ENCODE measurements around the gene TRPV3.

Gene TRPV3

GRCh38 chr17:3539881-3540540, 17.6 kb downstream of the TRPV3 start:
- Histone ChIP-seq H3K9me3 (ENCODE audit: control insufficient read depth, low read length) (no peaks in the 10 kb centered on the region), H3K27me3 (ENCODE audit: control insufficient read depth, insufficient read depth, low read length) (no peaks in the 10 kb centered on the region), H3K36me3 (ENCODE audit: control insufficient read depth, insufficient read depth, low read length) (no peaks in the 10 kb centered on the region), H3K9ac (ENCODE audit: low read length) (no peak overlapping the region), H3K4me1 (ENCODE audit: control insufficient read depth, insufficient read depth, low read length) (peaks cover 3% of the 10 kb centered on the region), H3K4me3 (ENCODE audit: low read length) (no peak overlapping the region)

GRCh38 chr17:3536716-3537115, 20.9 kb downstream of the TRPV3 start:
- Histone ChIP-seq H3K9ac (ENCODE audit: low read length) (no peak overlapping the region), H3K36me3 (ENCODE audit: control insufficient read depth, insufficient read depth, low read length) (no peaks in the 10 kb centered on the region), H3K9me3 (ENCODE audit: control insufficient read depth, low read length) (no peaks in the 10 kb centered on the region), H3K27me3 (ENCODE audit: control insufficient read depth, insufficient read depth, low read length) (no peaks in the 10 kb centered on the region), H3K4me1 (ENCODE audit: control insufficient read depth, insufficient read depth, low read length) (peaks cover 7% of the 10 kb centered on the region), H3K4me3 (ENCODE audit: low read length) (no peak overlapping the region)

- no peaks in the 10 kb centered on the region for H3K27me3 ChIP-seq (ENCODE audit: control insufficient read depth, insufficient read depth, low read length)
- peaks cover 16% of the 10 kb centered on the region for H3K4me1 ChIP-seq (ENCODE audit: control insufficient read depth, insufficient read depth, low read length)
- H3K4me3 ChIP-seq (ENCODE audit: low read length), result no peak overlapping the region
- H3K9me3 ChIP-seq (ENCODE audit: control insufficient read depth, low read length), result no peaks in the 10 kb centered on the region
- no peaks in the 10 kb centered on the region for H3K36me3 ChIP-seq (ENCODE audit: control insufficient read depth, insufficient read depth, low read length)
- H3K9ac ChIP-seq (ENCODE audit: low read length), result peak overlapping the region; percentile 45
These were observed 22.2 kb downstream of the TRPV3 start for GRCh38 chr17:3535253-3535995.

GRCh38 chr17:3534881-3535252, 22.7 kb downstream of the TRPV3 start:
- Histone ChIP-seq H3K9me3 (ENCODE audit: control insufficient read depth, low read length) (no peaks in the 10 kb centered on the region), H3K9ac (ENCODE audit: low read length) (no peak overlapping the region), H3K4me3 (ENCODE audit: low read length) (no peak overlapping the region), H3K36me3 (ENCODE audit: control insufficient read depth, insufficient read depth, low read length) (no peaks in the 10 kb centered on the region), H3K4me1 (ENCODE audit: control insufficient read depth, insufficient read depth, low read length) (peaks cover 22% of the 10 kb centered on the region), H3K27me3 (ENCODE audit: control insufficient read depth, insufficient read depth, low read length) (no peaks in the 10 kb centered on the region)

GRCh38 chr17:3533752-3534151, 23.9 kb downstream of the TRPV3 start:
- no peaks in the 10 kb centered on the region for H3K36me3 ChIP-seq (ENCODE audit: control insufficient read depth, insufficient read depth, low read length)

GRCh38 chr17:3532859-3533142, 24.8 kb downstream of the TRPV3 start:
- no peak overlapping the region for H3K9ac ChIP-seq (ENCODE audit: low read length)
- H3K4me3 ChIP-seq (ENCODE audit: low read length), result no peak overlapping the region
- H3K9me3 ChIP-seq (ENCODE audit: control insufficient read depth, low read length), result no peaks in the 10 kb centered on the region
- no peaks in the 10 kb centered on the region for H3K27me3 ChIP-seq (ENCODE audit: control insufficient read depth, insufficient read depth, low read length)
- no peaks in the 10 kb centered on the region for H3K36me3 ChIP-seq (ENCODE audit: control insufficient read depth, insufficient read depth, low read length)
- H3K4me1 ChIP-seq (ENCODE audit: control insufficient read depth, insufficient read depth, low read length), result peaks cover 35% of the 10 kb centered on the region

More at GRCh38 chr17:3533752-3534151, 23.9 kb downstream of the TRPV3 start:
- no peaks in the 10 kb centered on the region for H3K9me3 ChIP-seq (ENCODE audit: control insufficient read depth, low read length)
- peaks cover 31% of the 10 kb centered on the region for H3K4me1 ChIP-seq (ENCODE audit: control insufficient read depth, insufficient read depth, low read length)
- no peak overlapping the region for H3K9ac ChIP-seq (ENCODE audit: low read length)
- H3K27me3 ChIP-seq (ENCODE audit: control insufficient read depth, insufficient read depth, low read length), result no peaks in the 10 kb centered on the region
- no peak overlapping the region for H3K4me3 ChIP-seq (ENCODE audit: low read length)

GRCh38 chr17:3532106-3532858, 25.3 kb downstream of the TRPV3 start:
- H3K4me3 ChIP-seq (ENCODE audit: low read length), result no peak overlapping the region
- no peak overlapping the region for H3K9ac ChIP-seq (ENCODE audit: low read length)
- no peaks in the 10 kb centered on the region for H3K27me3 ChIP-seq (ENCODE audit: control insufficient read depth, insufficient read depth, low read length)
- no peaks in the 10 kb centered on the region for H3K36me3 ChIP-seq (ENCODE audit: control insufficient read depth, insufficient read depth, low read length)
- H3K4me1 ChIP-seq (ENCODE audit: control insufficient read depth, insufficient read depth, low read length), result peaks cover 35% of the 10 kb centered on the region
- no peaks in the 10 kb centered on the region for H3K9me3 ChIP-seq (ENCODE audit: control insufficient read depth, low read length)

- no peak overlapping the region for H3K4me3 ChIP-seq (ENCODE audit: low read length)
- no peaks in the 10 kb centered on the region for H3K36me3 ChIP-seq (ENCODE audit: control insufficient read depth, insufficient read depth, low read length)
- H3K4me1 ChIP-seq (ENCODE audit: control insufficient read depth, insufficient read depth, low read length), result peaks cover 35% of the 10 kb centered on the region
- no peaks in the 10 kb centered on the region for H3K27me3 ChIP-seq (ENCODE audit: control insufficient read depth, insufficient read depth, low read length)
- H3K9me3 ChIP-seq (ENCODE audit: control insufficient read depth, low read length), result no peaks in the 10 kb centered on the region
- H3K9ac ChIP-seq (ENCODE audit: low read length), result no peak overlapping the region
These were observed 26.1 kb downstream of the TRPV3 start for GRCh38 chr17:3531266-3532101.

- Histone ChIP-seq H3K9me3 (ENCODE audit: control insufficient read depth, low read length) (no peaks in the 10 kb centered on the region), H3K9ac (ENCODE audit: low read length) (no peak overlapping the region), H3K36me3 (ENCODE audit: control insufficient read depth, insufficient read depth, low read length) (no peaks in the 10 kb centered on the region), H3K4me1 (ENCODE audit: control insufficient read depth, insufficient read depth, low read length) (peaks cover 32% of the 10 kb centered on the region), H3K27me3 (ENCODE audit: control insufficient read depth, insufficient read depth, low read length) (no peaks in the 10 kb centered on the region), H3K4me3 (ENCODE audit: low read length) (no peak overlapping the region)
These were observed 27.5 kb downstream of the TRPV3 start for GRCh38 chr17:3529817-3530741.

- H3K9me3 ChIP-seq (ENCODE audit: control insufficient read depth, low read length), result no peaks in the 10 kb centered on the region
- no peaks in the 10 kb centered on the region for H3K27me3 ChIP-seq (ENCODE audit: control insufficient read depth, insufficient read depth, low read length)
- H3K4me1 ChIP-seq (ENCODE audit: control insufficient read depth, insufficient read depth, low read length), result peaks cover 28% of the 10 kb centered on the region
- no peak overlapping the region for H3K4me3 ChIP-seq (ENCODE audit: low read length)
- no peak overlapping the region for H3K9ac ChIP-seq (ENCODE audit: low read length)
- no peaks in the 10 kb centered on the region for H3K36me3 ChIP-seq (ENCODE audit: control insufficient read depth, insufficient read depth, low read length)
These were observed 28.6 kb downstream of the TRPV3 start for GRCh38 chr17:3528880-3529511.

GRCh38 chr17:3528403-3528851, 29.2 kb downstream of the TRPV3 start:
- H3K36me3 ChIP-seq (ENCODE audit: control insufficient read depth, insufficient read depth, low read length), result no peaks in the 10 kb centered on the region
- H3K4me3 ChIP-seq (ENCODE audit: low read length), result no peak overlapping the region
- peaks cover 28% of the 10 kb centered on the region for H3K4me1 ChIP-seq (ENCODE audit: control insufficient read depth, insufficient read depth, low read length)
- no peaks in the 10 kb centered on the region for H3K27me3 ChIP-seq (ENCODE audit: control insufficient read depth, insufficient read depth, low read length)
- H3K9ac ChIP-seq (ENCODE audit: low read length), result no peak overlapping the region
- no peaks in the 10 kb centered on the region for H3K9me3 ChIP-seq (ENCODE audit: control insufficient read depth, low read length)

Data from mucosa of stomach (tissue), 1 donor.